Prostate gland (tissue), 2 donors: ENCODE results near the gene CSNK1G2.

Experiments used
- CTCF ChIP-seq, 4 experiments: fragments of 200-600 bp in 2 of 4; fragments of 450-650 bp in 2 of 4; sonication (generic) in 2 of 4; IDR thresholded peaks; 1 replicate in 3 of 4; 2 replicates in 1 of 4; pipeline ENCODE4 v1.5.1; 2016 to 2019; ENCODE audit warnings: antibody characterized with exemption in 4 of 4, mild to moderate bottlenecking in 2 of 4, moderate library complexity in 2 of 4
- POLR2A ChIP-seq: fragments of 450-650 bp; IDR thresholded peaks from one replicate; pipeline ENCODE4 v1.6.1; 2016; ENCODE audit warnings: antibody characterized with exemption, mild to moderate bottlenecking
- POLR2AphosphoS5 ChIP-seq: sonication (generic); formaldehyde crosslinking; IDR thresholded peaks from one replicate; pipeline ENCODE4 v1.6.1; 2017; ENCODE audit warnings: antibody characterized with exemption

- TF ChIP-seq CTCF (IDR thresholded peaks at IDR 0.05) = no peak
- TF ChIP-seq POLR2A = no peak
- TF ChIP-seq POLR2AphosphoS5 = no peak
These were observed 56.6 kb downstream of the CSNK1G2 start for GRCh38 chr19:1997353-1998233.
